Osteocyte (in vitro differentiated cells): ENCODE measurements around the gene CLDN17. TPM values are rescaled to one million over a fixed set of nuclear protein-coding genes. Genes with fewer than 3 reads are reported as not detected.

ENCODE experiments used
- DNase-seq: peaks from one replicate; pipeline ENCODE4 v3.0.0; 2021; ENCODE audit warnings: mixed read lengths; ENCODE audit not compliant: unreplicated experiment; ENCODE audit errors: extremely low spot score
- H3K27ac Mint-ChIP-seq: one replicate; pipeline ENCODE4 v1.8.0; 2021; ENCODE audit warnings: mild to moderate bottlenecking, mixed read lengths; ENCODE audit not compliant: unreplicated experiment
- H3K27me3 Mint-ChIP-seq: one replicate; pipeline ENCODE4 v1.8.0; 2021; ENCODE audit warnings: mixed read lengths; ENCODE audit not compliant: unreplicated experiment
- H3K36me3 Mint-ChIP-seq: one replicate; pipeline ENCODE4 v1.8.0; 2021; ENCODE audit warnings: mixed read lengths; ENCODE audit not compliant: unreplicated experiment
- H3K4me1 Mint-ChIP-seq: one replicate; pipeline ENCODE4 v1.8.0; 2021; ENCODE audit warnings: mixed read lengths; ENCODE audit not compliant: unreplicated experiment
- H3K4me3 Mint-ChIP-seq: one replicate; pipeline ENCODE4 v1.8.0; 2021; ENCODE audit warnings: mild to moderate bottlenecking, moderate library complexity, mixed read lengths; ENCODE audit not compliant: unreplicated experiment
- H3K9me3 Mint-ChIP-seq: one replicate; pipeline ENCODE4 v1.8.0; 2021; ENCODE audit warnings: mixed read lengths; ENCODE audit not compliant: unreplicated experiment
- CTCF ChIP-seq: fragments of 200-600 bp; sonication (generic); IDR thresholded peaks from 2 replicates; pipeline ENCODE4 v1.5.0; 2021; ENCODE audit warnings: antibody characterized with exemption, mild to moderate bottlenecking, moderate library complexity
- total RNA-seq: library from RNA; stranded (reverse); gene quantifications from 2 replicates; pipeline ENCODE4 v1.2.1, GENCODE V29; 2021

The CLDN17 gene
- total RNA-seq, 1 donor from 2014 or later = not detected

- Mint-ChIP-seq H3K4me3 (no peak overlapping the region), H3K9me3 (no peaks in the 10 kb centered on the region), H3K4me1 (no peaks in the 10 kb centered on the region), H3K27me3 (peaks cover 42% of the 10 kb centered on the region), H3K27ac (no peak overlapping the region), H3K36me3 (no peaks in the 10 kb centered on the region)
- no peak for TF ChIP-seq CTCF
- DNase-seq = no peak
Observed at GRCh38 chr21:30189773-30190172, 23.2 kb upstream of the CLDN17 start.

GRCh38 chr21:30186242-30186641, 19.6 kb upstream of the CLDN17 start:
- Mint-ChIP-seq H3K9me3 (no peaks in the 10 kb centered on the region), H3K27me3 (peaks cover 21% of the 10 kb centered on the region), H3K4me3 (no peak overlapping the region), H3K4me1 (no peaks in the 10 kb centered on the region), H3K27ac (no peak overlapping the region), H3K36me3 (no peaks in the 10 kb centered on the region)
- no peak for TF ChIP-seq CTCF
- DNase-seq = no peak

GRCh38 chr21:30168086-30168485, 1.5 kb upstream of the CLDN17 start:
- no peak for TF ChIP-seq CTCF

GRCh38 chr21:30166171-30166570, 434 bp downstream of the CLDN17 start:
- TF ChIP-seq CTCF = no peak
- Mint-ChIP-seq H3K27ac (no peak overlapping the region), H3K4me1 (no peaks in the 10 kb centered on the region), H3K36me3 (no peaks in the 10 kb centered on the region), H3K4me3 (no peak overlapping the region), H3K27me3 (no peaks in the 10 kb centered on the region), H3K9me3 (no peaks in the 10 kb centered on the region)
- DNase-seq = no peak

More at GRCh38 chr21:30168086-30168485, 1.5 kb upstream of the CLDN17 start:
- Mint-ChIP-seq H3K4me3 (no peak overlapping the region), H3K27ac (no peak overlapping the region), H3K36me3 (no peaks in the 10 kb centered on the region), H3K9me3 (no peaks in the 10 kb centered on the region), H3K4me1 (no peaks in the 10 kb centered on the region), H3K27me3 (peaks cover under 1% of the 10 kb centered on the region)
- DNase-seq = no peak

- no peak for TF ChIP-seq CTCF
- DNase-seq = no peak
- no peak overlapping the region for H3K4me3 Mint-ChIP-seq
- no peaks in the 10 kb centered on the region for H3K36me3 Mint-ChIP-seq
- no peaks in the 10 kb centered on the region for H3K4me1 Mint-ChIP-seq
- no peak overlapping the region for H3K27ac Mint-ChIP-seq
- no peaks in the 10 kb centered on the region for H3K9me3 Mint-ChIP-seq
- H3K27me3 Mint-ChIP-seq = no peaks in the 10 kb centered on the region
Observed at GRCh38 chr21:30164796-30165195, 1.8 kb downstream of the CLDN17 start.
